Ecto neural progenitor cell (in vitro differentiated cells): ENCODE data around the gene GLIS1.

ENCODE experiments used
- DNase-seq: peaks from one replicate; pipeline ENCODE4 v3.0.0-alpha.2; 2018; ENCODE audit warnings: low spot score

GLIS1 gene

GRCh38 chr1:53508056-53508990, 230.6 kb downstream of the GLIS1 start:
- DNase-seq, result no peak

- DNase-seq, result peak; percentile 74
Measured at GRCh38 chr1:53507116-53507820, 231.7 kb downstream of the GLIS1 start.

GRCh38 chr1:53506355-53507050, 232.5 kb downstream of the GLIS1 start:
- no peak for DNase-seq

- no peak for DNase-seq
Measured at GRCh38 chr1:53505891-53506290, 233.1 kb downstream of the GLIS1 start.

GRCh38 chr1:53505401-53505800, 233.6 kb downstream of the GLIS1 start:
- no peak for DNase-seq

GRCh38 chr1:53504901-53505300, 234.1 kb downstream of the GLIS1 start:
- no peak for DNase-seq

GRCh38 chr1:53503433-53504217, 235.3 kb downstream of the GLIS1 start:
- no peak for DNase-seq

- peak; percentile 76 for DNase-seq
Measured at GRCh38 chr1:53502641-53503432, 236.1 kb downstream of the GLIS1 start.

GRCh38 chr1:53501065-53502005, 237.6 kb downstream of the GLIS1 start:
- no peak for DNase-seq

GRCh38 chr1:53500204-53501064, 238.5 kb downstream of the GLIS1 start:
- DNase-seq, result no peak

GRCh38 chr1:53499257-53500203, 239.4 kb downstream of the GLIS1 start:
- no peak for DNase-seq

GRCh38 chr1:53498555-53499131, 240.3 kb downstream of the GLIS1 start:
- DNase-seq, result no peak

- DNase-seq, result no peak
Measured at GRCh38 chr1:53495633-53496345, 243.2 kb downstream of the GLIS1 start.

GRCh38 chr1:53490351-53490750, 248.6 kb downstream of the GLIS1 start:
- no peak for DNase-seq

GRCh38 chr1:53486395-53487026, 252.5 kb downstream of the GLIS1 start:
- no peak for DNase-seq
